Liver (tissue), 9 donors: ENCODE measurements around the gene UCKL1. TPM values are rescaled to one million over a fixed set of nuclear protein-coding genes. Genes with fewer than 3 reads are reported as not detected.
A peak's percentile ranks its signal among the peaks of the same experiment; 100 is the strongest.

Experiments used
- DNase-seq: peaks from one replicate; pipeline ENCODE4 v3.0.0-alpha.2; 2017; ENCODE audit warnings: low spot score
- H3K27ac ChIP-seq, 2 donors: one replicate each; pipeline ENCODE4 v1.7.0; 2013; ENCODE audit warnings: inconsistent platforms in 2 of 2, low read length in 2 of 2, control low read depth in 1 of 2, low read depth in 1 of 2, mild to moderate bottlenecking in 1 of 2
- H3K27me3 ChIP-seq, 4 donors: one replicate each; pipeline versions ENCODE4 v1.6.1 to v1.7.0; 2013; ENCODE audit warnings: low read length in 3 of 4, inconsistent platforms in 1 of 4, mild to moderate bottlenecking in 1 of 4, moderate library complexity in 1 of 4; ENCODE audit not compliant: control insufficient read depth in 4 of 4, insufficient read depth in 4 of 4
- H3K36me3 ChIP-seq, 4 donors: one replicate each; pipeline versions ENCODE4 v1.6.1 to v1.7.0; 2013; ENCODE audit warnings: low read length in 3 of 4, mild to moderate bottlenecking in 3 of 4, low read depth in 1 of 4, moderate library complexity in 1 of 4; ENCODE audit not compliant: control insufficient read depth in 4 of 4, insufficient read depth in 3 of 4
- H3K4me1 ChIP-seq, 4 donors: one replicate each; pipeline versions ENCODE4 v1.6.1 to v1.7.0; 2013; ENCODE audit warnings: low read length in 3 of 4, mild to moderate bottlenecking in 3 of 4, moderate library complexity in 1 of 4; ENCODE audit not compliant: control insufficient read depth in 4 of 4, insufficient read depth in 4 of 4
- H3K4me3 ChIP-seq, 3 donors: one replicate each; pipeline versions ENCODE4 v1.6.1 to v1.7.0; 2013; ENCODE audit warnings: low read length in 3 of 3, control low read depth in 1 of 3, low read depth in 1 of 3, mild to moderate bottlenecking in 1 of 3
- H3K9ac ChIP-seq, 2 donors: one replicate each; pipeline ENCODE4 v1.7.0; 2013; ENCODE audit warnings: low read length in 2 of 2, mild to moderate bottlenecking in 2 of 2, moderate library complexity in 2 of 2, control low read depth in 1 of 2, low read depth in 1 of 2
- H3K9me3 ChIP-seq, 4 donors: one replicate each; pipeline versions ENCODE4 v1.6.1 to v1.7.0; 2013; ENCODE audit warnings: low read length in 3 of 4; ENCODE audit not compliant: control insufficient read depth in 4 of 4
- EGR1 ChIP-seq, 2 donors: IDR thresholded peaks; 2 replicates each; pipeline ENCODE4 v1.6.1; 2016 to 2018; ENCODE audit warnings: antibody characterized with exemption in 2 of 2, low read depth in 2 of 2
- FOXA1 ChIP-seq: IDR thresholded peaks from 2 replicates; pipeline ENCODE4 v1.6.1; 2016; ENCODE audit warnings: antibody characterized with exemption
- FOXA2 ChIP-seq: IDR thresholded peaks from 2 replicates; pipeline ENCODE4 v1.6.1; 2016; ENCODE audit warnings: antibody characterized with exemption
- GABPA ChIP-seq, 2 donors: IDR thresholded peaks in 1 of 2; conservative IDR thresholded peaks in 1 of 2; 2 replicates each; pipeline ENCODE4 v1.6.1; 2016; ENCODE audit warnings: antibody characterized with exemption in 2 of 2, mild to moderate bottlenecking in 1 of 2, moderate library complexity in 1 of 2
- HNF4A ChIP-seq, 2 donors: conservative IDR thresholded peaks; 2 replicates each; pipeline ENCODE4 v1.6.1; 2016; ENCODE audit warnings: antibody characterized with exemption in 2 of 2, mild to moderate bottlenecking in 2 of 2
- HNF4G ChIP-seq: IDR thresholded peaks from 2 replicates; pipeline ENCODE4 v1.6.1; 2016; ENCODE audit warnings: antibody characterized with exemption
- JUND ChIP-seq, 2 donors: IDR thresholded peaks; 2 replicates each; pipeline ENCODE4 v1.6.1; 2016; ENCODE audit warnings: antibody characterized with exemption in 2 of 2
- NR2F2 ChIP-seq: IDR thresholded peaks from 2 replicates; pipeline ENCODE4 v1.6.1; 2016; ENCODE audit warnings: antibody characterized with exemption
- RAD21 ChIP-seq, 2 donors: IDR thresholded peaks; 2 replicates each; pipeline ENCODE4 v1.6.1; 2016; ENCODE audit warnings: antibody characterized with exemption in 2 of 2, mild to moderate bottlenecking in 2 of 2
- RXRA ChIP-seq, 2 donors: IDR thresholded peaks; 2 replicates each; pipeline ENCODE4 v1.6.1; 2017 to 2018; ENCODE audit warnings: antibody characterized with exemption in 2 of 2, mild to moderate bottlenecking in 1 of 2
- SP1 ChIP-seq: IDR thresholded peaks from 2 replicates; pipeline ENCODE4 v1.6.1; 2018; ENCODE audit warnings: antibody characterized with exemption, mild to moderate bottlenecking
- TAF1 ChIP-seq: conservative IDR thresholded peaks from 2 replicates; pipeline ENCODE4 v1.6.1; 2016; ENCODE audit warnings: antibody characterized with exemption, mild to moderate bottlenecking
- YY1 ChIP-seq: IDR thresholded peaks from 2 replicates; pipeline ENCODE4 v1.6.1; 2016; ENCODE audit warnings: antibody characterized with exemption, mild to moderate bottlenecking
- WGBS: extraction: QIAGEN DNeasy Blood & Tissue Kit; methylation state at CpG from one replicate; pipeline ENCODE4 v1.1.7; 2013; 5-methylcytosine and 5-hydroxymethylcytosine counted together
- polyA plus RNA-seq, 2 donors: library from polyadenylated mRNA; stranded (reverse) in 1 of 2; unstranded in 1 of 2; fragments of 200-250 nt in 1 of 2; fragments of >200 nt in 1 of 2; fragmentation: Nextera tagmentation in 1 of 2; extraction: Ambion mirVana in 1 of 2; gene quantifications; one replicate each; pipeline versions ENCODE4 v1.2.1 to v1.2.3, GENCODE V29; 2013 to 2015
- total RNA-seq, 2 donors: library from RNA; depleted of rRNA; stranded (reverse); fragments of >200 nt; gene quantifications; one replicate each; pipeline ENCODE4 v1.2.3, GENCODE V29; 2014
- TF ChIP-seq, protein P1 (sequence below): fragments of 150-350 bp; IDR thresholded peaks from 2 replicates; pipeline ENCODE4 v1.5.1; 2017; ENCODE audit warnings: improper control_type of control experiment, low read depth, low read length; ENCODE audit not compliant: missing input control
- TF ChIP-seq, protein P2 (sequence below): IDR thresholded peaks from 2 replicates; pipeline ENCODE4 v1.6.1; 2016; ENCODE audit warnings: antibody characterized with exemption, mild to moderate bottlenecking
- TF ChIP-seq, protein P3 (sequence below): IDR thresholded peaks from 2 replicates; pipeline ENCODE4 v1.6.1; 2016; ENCODE audit warnings: antibody characterized with exemption
- TF ChIP-seq, protein P4 (sequence below): IDR thresholded peaks from 2 replicates; pipeline ENCODE4 v1.6.1; 2016; ENCODE audit warnings: antibody characterized with exemption
- donor health status: healthy.
- donor health status: healthy.
- donor health status: healthy.
- donor health status: healthy.
- donor health status: healthy.

The UCKL1 gene
- total and polyA plus RNA-seq, 4 donors = 16.4 to 20.4 (median 18.3) TPM

DNA sequence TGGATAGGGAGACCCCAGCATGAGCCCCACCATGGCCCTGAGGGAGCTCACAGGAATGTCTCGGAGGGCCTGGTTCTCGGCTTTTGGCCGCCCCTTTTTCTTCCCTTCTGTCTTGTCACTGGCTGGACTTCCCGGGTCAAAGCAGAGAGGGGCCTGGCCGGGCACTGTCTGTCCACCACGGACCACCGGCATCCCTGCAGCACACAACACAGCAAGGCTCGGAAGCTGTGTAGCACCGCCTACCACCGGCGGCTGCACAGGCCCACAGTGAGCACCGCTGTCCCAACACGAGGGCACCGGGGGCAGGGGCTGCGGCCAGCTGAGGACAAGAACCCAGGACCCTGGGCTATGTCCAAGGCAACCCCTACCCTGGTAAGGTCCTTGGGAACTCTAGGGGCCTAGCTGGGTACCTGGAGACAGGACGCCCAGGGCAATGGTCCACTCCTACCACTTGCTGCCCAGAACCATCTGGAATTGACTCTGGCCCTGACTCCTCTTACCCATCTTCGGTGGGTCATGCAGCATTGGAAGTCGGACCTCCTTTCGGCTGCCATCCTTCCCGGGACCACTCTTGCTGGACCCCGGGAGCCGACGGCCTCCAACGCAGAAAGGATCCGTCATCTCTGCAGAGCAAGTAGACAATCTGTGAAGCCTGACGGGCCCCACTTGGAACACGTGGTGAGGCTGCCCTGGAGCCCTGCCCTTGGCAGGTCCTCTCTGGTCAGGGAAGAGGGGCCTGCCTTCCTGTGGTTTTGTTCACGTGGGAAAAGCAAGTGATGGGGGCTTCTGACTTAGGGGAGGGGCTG, 11.3 kb upstream of the UCKL1 start:
- peaks cover 10 to 34% (median 15%) of the 10 kb centered on the region in 4 donors for H3K36me3 ChIP-seq
- TF ChIP-seq RAD21 (IDR thresholded peaks at IDR 0.05) (no peak), RXRA (IDR thresholded peaks at IDR 0.05) (no peak), FOXA1 (no peak), FOXA2 (no peak), TAF1 (no peak), HNF4A (conservative IDR thresholded peaks at IDR 0.05) (no peak), SP1 (no peak), GABPA (IDR thresholded peaks at IDR 0.05 in 1 of 2, conservative IDR thresholded peaks at IDR 0.05 in 1 of 2) (no peak), NR2F2 (no peak), HNF4G (no peak), YY1 (no peak), JUND (IDR thresholded peaks at IDR 0.05) (no peak), EGR1 (IDR thresholded peaks at IDR 0.05; ENCODE audit: low read depth in 2 of 2) (no peak)
- TF ChIP-seq, protein P1, sequence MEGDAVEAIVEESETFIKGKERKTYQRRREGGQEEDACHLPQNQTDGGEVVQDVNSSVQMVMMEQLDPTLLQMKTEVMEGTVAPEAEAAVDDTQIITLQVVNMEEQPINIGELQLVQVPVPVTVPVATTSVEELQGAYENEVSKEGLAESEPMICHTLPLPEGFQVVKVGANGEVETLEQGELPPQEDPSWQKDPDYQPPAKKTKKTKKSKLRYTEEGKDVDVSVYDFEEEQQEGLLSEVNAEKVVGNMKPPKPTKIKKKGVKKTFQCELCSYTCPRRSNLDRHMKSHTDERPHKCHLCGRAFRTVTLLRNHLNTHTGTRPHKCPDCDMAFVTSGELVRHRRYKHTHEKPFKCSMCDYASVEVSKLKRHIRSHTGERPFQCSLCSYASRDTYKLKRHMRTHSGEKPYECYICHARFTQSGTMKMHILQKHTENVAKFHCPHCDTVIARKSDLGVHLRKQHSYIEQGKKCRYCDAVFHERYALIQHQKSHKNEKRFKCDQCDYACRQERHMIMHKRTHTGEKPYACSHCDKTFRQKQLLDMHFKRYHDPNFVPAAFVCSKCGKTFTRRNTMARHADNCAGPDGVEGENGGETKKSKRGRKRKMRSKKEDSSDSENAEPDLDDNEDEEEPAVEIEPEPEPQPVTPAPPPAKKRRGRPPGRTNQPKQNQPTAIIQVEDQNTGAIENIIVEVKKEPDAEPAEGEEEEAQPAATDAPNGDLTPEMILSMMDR = no peak
- TF ChIP-seq, protein P2, sequence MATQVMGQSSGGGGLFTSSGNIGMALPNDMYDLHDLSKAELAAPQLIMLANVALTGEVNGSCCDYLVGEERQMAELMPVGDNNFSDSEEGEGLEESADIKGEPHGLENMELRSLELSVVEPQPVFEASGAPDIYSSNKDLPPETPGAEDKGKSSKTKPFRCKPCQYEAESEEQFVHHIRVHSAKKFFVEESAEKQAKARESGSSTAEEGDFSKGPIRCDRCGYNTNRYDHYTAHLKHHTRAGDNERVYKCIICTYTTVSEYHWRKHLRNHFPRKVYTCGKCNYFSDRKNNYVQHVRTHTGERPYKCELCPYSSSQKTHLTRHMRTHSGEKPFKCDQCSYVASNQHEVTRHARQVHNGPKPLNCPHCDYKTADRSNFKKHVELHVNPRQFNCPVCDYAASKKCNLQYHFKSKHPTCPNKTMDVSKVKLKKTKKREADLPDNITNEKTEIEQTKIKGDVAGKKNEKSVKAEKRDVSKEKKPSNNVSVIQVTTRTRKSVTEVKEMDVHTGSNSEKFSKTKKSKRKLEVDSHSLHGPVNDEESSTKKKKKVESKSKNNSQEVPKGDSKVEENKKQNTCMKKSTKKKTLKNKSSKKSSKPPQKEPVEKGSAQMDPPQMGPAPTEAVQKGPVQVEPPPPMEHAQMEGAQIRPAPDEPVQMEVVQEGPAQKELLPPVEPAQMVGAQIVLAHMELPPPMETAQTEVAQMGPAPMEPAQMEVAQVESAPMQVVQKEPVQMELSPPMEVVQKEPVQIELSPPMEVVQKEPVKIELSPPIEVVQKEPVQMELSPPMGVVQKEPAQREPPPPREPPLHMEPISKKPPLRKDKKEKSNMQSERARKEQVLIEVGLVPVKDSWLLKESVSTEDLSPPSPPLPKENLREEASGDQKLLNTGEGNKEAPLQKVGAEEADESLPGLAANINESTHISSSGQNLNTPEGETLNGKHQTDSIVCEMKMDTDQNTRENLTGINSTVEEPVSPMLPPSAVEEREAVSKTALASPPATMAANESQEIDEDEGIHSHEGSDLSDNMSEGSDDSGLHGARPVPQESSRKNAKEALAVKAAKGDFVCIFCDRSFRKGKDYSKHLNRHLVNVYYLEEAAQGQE = no peak
- TF ChIP-seq, protein P3, sequence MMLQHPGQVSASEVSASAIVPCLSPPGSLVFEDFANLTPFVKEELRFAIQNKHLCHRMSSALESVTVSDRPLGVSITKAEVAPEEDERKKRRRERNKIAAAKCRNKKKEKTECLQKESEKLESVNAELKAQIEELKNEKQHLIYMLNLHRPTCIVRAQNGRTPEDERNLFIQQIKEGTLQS = no peak
- TF ChIP-seq, protein P4, sequence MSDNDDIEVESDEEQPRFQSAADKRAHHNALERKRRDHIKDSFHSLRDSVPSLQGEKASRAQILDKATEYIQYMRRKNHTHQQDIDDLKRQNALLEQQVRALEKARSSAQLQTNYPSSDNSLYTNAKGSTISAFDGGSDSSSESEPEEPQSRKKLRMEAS = no peak
- peaks cover 11 to 26% (median 23%) of the 10 kb centered on the region in 4 donors for H3K4me1 ChIP-seq
- no peak for DNase-seq
- H3K4me3 ChIP-seq = no peak overlapping the region
- no peaks in the 10 kb centered on the region for H3K27me3 ChIP-seq
- 94% methylated on average over 28 of the region's 28 CpGs for WGBS
- H3K9ac ChIP-seq = no peak overlapping the region
- no peaks in the 10 kb centered on the region for H3K9me3 ChIP-seq
- H3K27ac ChIP-seq = peak overlapping the region in 1 of 2 donors; percentile 33

DNA sequence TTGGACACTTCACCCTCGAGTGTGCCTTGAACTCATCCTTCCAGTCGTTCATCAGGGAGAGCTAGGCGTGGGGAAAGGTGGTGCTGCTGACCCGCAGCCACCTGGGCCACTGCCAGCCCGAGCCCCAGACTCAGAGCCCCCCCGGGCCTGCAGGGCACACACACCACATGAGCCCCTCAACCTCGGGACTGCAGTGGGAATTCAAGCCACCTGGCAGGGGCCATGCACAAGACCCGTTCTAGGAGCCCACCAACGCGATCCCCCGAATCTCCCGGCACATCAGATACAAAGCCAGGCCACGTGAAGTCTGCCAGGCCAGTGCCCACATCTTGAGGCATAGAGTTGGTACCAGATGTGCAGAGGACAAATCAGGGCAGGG, 10.7 kb upstream of the UCKL1 start:
- Histone ChIP-seq H3K9ac (no peak overlapping the region), H3K27ac (no peak overlapping the region), H3K4me1 (peaks cover 11 to 20% (median 18%) of the 10 kb centered on the region in 4 donors), H3K4me3 (no peak overlapping the region), H3K36me3 (peaks cover 10 to 40% (median 16%) of the 10 kb centered on the region in 4 donors), H3K9me3 (no peaks in the 10 kb centered on the region), H3K27me3 (no peaks in the 10 kb centered on the region)
- no peak for DNase-seq
- WGBS = 96% methylated on average over 13 of the region's 13 CpGs
- no peak for TF ChIP-seq HNF4G
- no peak for TF ChIP-seq EGR1 (IDR thresholded peaks at IDR 0.05; ENCODE audit: low read depth in 2 of 2)
- no peak for TF ChIP-seq FOXA1
- TF ChIP-seq, protein P1 = no peak
